Aorta (tissue), 5 donors: ENCODE data around the gene SYNDIG1. TPM values are rescaled to one million over a fixed set of nuclear protein-coding genes. Genes with fewer than 3 reads are reported as not detected.

Experiments used
- ATAC-seq: fragments of 200-7000 bp; cut with Tn5 transposase; one replicate; pipeline ENCODE4 v1.9.1; 2022; ENCODE audit warnings: moderate library complexity; ENCODE audit not compliant: low FRiP score
- DNase-seq, 2 donors: peaks; one replicate each; pipeline ENCODE4 v3.0.0-alpha.2; 2020
- H3K27ac ChIP-seq, 2 donors: one replicate each; pipeline ENCODE4 v1.5.1; 2013; ENCODE audit warnings: low read length in 2 of 2, mild to moderate bottlenecking in 2 of 2, moderate library complexity in 2 of 2, control low read depth in 1 of 2, inconsistent platforms in 1 of 2, low read depth in 1 of 2
- H3K27me3 ChIP-seq, 2 donors: one replicate each; pipeline ENCODE4 v1.6.1; 2013; ENCODE audit warnings: control low read depth in 1 of 2, low read length in 1 of 2, mild to moderate bottlenecking in 1 of 2, moderate library complexity in 1 of 2; ENCODE audit not compliant: insufficient read depth in 2 of 2, control insufficient read depth in 1 of 2
- H3K36me3 ChIP-seq, 2 donors: one replicate each; pipeline ENCODE4 v1.6.1; 2013; ENCODE audit warnings: control low read depth in 1 of 2, low read length in 1 of 2, mild to moderate bottlenecking in 1 of 2; ENCODE audit not compliant: insufficient read depth in 2 of 2, control insufficient read depth in 1 of 2
- H3K4me1 ChIP-seq, 2 donors: one replicate each; pipeline ENCODE4 v1.6.1; 2013; ENCODE audit warnings: low read length in 2 of 2, control low read depth in 1 of 2, mild to moderate bottlenecking in 1 of 2, moderate library complexity in 1 of 2; ENCODE audit not compliant: insufficient read depth in 2 of 2, control insufficient read depth in 1 of 2
- H3K4me3 ChIP-seq, 2 donors: one replicate each; pipeline ENCODE4 v1.5.1; 2013; ENCODE audit warnings: low read length in 2 of 2, control low read depth in 1 of 2, mild to moderate bottlenecking in 1 of 2
- H3K9me3 ChIP-seq: one replicate; pipeline ENCODE4 v1.6.1; 2013; ENCODE audit warnings: mild to moderate bottlenecking, low read length; ENCODE audit not compliant: control insufficient read depth
- WGBS, 2 donors: extraction: QIAGEN DNeasy Blood & Tissue Kit; methylation state at CpG; one replicate each; pipeline ENCODE4 v1.1.7; 2013; 5-methylcytosine and 5-hydroxymethylcytosine counted together
- intact Hi-C, 2 donors: fragments of 100-400 bp; cut with DNase I; formaldehyde crosslinking; loops; one replicate each; pipeline versions ENCODE4 v1.14.2 to v1.15.0; 2022
- polyA plus RNA-seq, 2 donors: library from polyadenylated mRNA; stranded (reverse); fragments of 200-250 nt; gene quantifications; one replicate each; pipeline ENCODE4 v1.2.3, GENCODE V29; 2013
- total RNA-seq, 2 donors: library from RNA; stranded (reverse); fragmentation: NEBNext Ultra II Directional; extraction: Animal tissue kit (Norgen Biotek cat#: 25700); gene quantifications; one replicate each; pipeline ENCODE4 v1.2.1, GENCODE V29; 2021
- donor health status: healthy with polysubstance abuse.
- donor health status: Bipolar disorder and iron deficiency.
- donor health status: DM: no; HTN: no; CAD: no.
- donor health status: DM: no; HTN: no; CAD: no.
- donor health status: DM: yes; HTN: yes; CAD: no.

SYNDIG1 gene
- total and polyA plus RNA-seq, 4 donors = 1.2 to 6.2 (median 2.9) TPM

GRCh38 chr20:24560571-24561491 lies 91.4 kb downstream of the SYNDIG1 start:
- Histone ChIP-seq H3K4me3 (no peak overlapping the region), H3K27me3 (no peaks in the 10 kb centered on the region), H3K27ac (no peak overlapping the region), H3K4me1 (no peaks in the 10 kb centered on the region), H3K36me3 (no peaks in the 10 kb centered on the region), H3K9me3 (peaks cover under 1% of the 10 kb centered on the region)
- DNase-seq (no peak), ATAC-seq (no peak)
- WGBS, 2 donors = 72 to 83% methylated on average over 5 of the region's 5 CpGs
- intact Hi-C loops = no loop called here

DNA sequence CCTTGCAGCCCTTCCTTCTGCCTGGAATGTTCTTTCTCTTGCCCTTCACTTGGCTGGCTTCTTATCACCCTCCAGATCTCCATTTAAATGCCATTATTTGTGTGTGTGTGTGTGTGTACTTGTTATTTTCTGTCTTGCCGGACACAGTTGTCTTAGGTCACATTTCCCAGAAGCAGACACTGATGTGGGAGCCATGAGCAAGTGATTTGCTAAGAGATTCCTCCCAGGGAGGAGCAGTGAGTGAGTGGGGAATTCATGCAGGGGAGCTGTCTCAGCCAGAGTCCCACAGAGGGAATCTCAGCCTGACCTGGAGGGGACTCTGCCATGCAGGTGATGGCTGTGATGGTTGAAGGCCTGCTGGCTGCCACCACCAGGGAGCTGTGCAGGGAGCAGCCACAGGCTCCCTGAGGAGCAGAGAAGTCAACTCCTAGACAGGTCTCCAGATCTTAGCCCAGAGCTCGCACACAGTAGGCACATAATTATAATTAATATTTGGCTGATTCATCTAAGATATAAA lies 96.5 kb downstream of the SYNDIG1 start:
- Histone ChIP-seq H3K36me3 (no peaks in the 10 kb centered on the region), H3K4me1 (no peaks in the 10 kb centered on the region), H3K4me3 (no peak overlapping the region), H3K27ac (no peak overlapping the region), H3K9me3 (peaks cover 2% of the 10 kb centered on the region), H3K27me3 (no peaks in the 10 kb centered on the region)
- intact Hi-C loops = no loop called here
- no peak for ATAC-seq
- WGBS, 2 donors = 92 to 93% methylated on average over 2 of the region's 2 CpGs
- DNase-seq = peak in 1 of 2 donors; percentile 66

- DNase-seq = peak in 1 of 2 donors; percentile 47
- 88 to 94% methylated on average over 7 of the region's 7 CpGs for WGBS, 2 donors
These were observed 97.2 kb downstream of the SYNDIG1 start for GRCh38 chr20:24566656-24567055.

DNA sequence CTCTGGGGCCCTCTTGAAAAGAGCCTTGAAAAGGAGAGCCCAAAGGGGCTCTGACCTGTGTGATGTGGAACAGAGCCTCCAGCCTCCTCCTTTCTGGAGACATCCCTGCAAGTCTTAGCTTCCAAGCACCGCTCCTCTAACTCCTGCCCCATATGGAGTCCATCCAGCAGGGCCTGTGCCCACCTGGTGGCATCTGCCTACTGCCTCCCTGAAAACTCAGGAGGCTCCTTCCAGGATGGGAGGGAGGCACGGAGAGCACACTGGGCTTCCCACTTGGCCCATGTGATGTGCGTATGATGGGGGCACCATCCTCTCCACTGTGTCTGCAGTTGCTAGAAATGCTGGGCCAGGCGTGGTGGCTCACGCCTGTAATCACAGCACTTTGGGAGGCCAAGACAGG lies 98.1 kb downstream of the SYNDIG1 start:
- Histone ChIP-seq H3K4me1 (no peaks in the 10 kb centered on the region), H3K27me3 (no peaks in the 10 kb centered on the region), H3K9me3 (peaks cover 2% of the 10 kb centered on the region), H3K4me3 (no peak overlapping the region), H3K36me3 (no peaks in the 10 kb centered on the region), H3K27ac (no peak overlapping the region)
- ATAC-seq (no peak), DNase-seq (peak in 1 of 2 donors; percentile 41)
- WGBS, 2 donors = 98% methylated on average over 5 of the region's 5 CpGs
- intact Hi-C loops = no loop called here

More at GRCh38 chr20:24566656-24567055, 97.2 kb downstream of the SYNDIG1 start:
- intact Hi-C loops = no loop called here
- Histone ChIP-seq H3K4me3 (no peak overlapping the region), H3K4me1 (no peaks in the 10 kb centered on the region), H3K36me3 (no peaks in the 10 kb centered on the region), H3K27ac (no peak overlapping the region), H3K27me3 (no peaks in the 10 kb centered on the region), H3K9me3 (peaks cover 2% of the 10 kb centered on the region)
- ATAC-seq = no peak

GRCh38 chr20:24568842-24569241 lies 99.4 kb downstream of the SYNDIG1 start:
- Histone ChIP-seq H3K27me3 (no peaks in the 10 kb centered on the region), H3K9me3 (peaks cover 2% of the 10 kb centered on the region), H3K27ac (no peak overlapping the region), H3K4me1 (no peaks in the 10 kb centered on the region), H3K4me3 (no peak overlapping the region), H3K36me3 (no peaks in the 10 kb centered on the region)
- ATAC-seq = no peak
- no peak for DNase-seq
- 84 to 92% methylated on average over 8 of the region's 8 CpGs for WGBS, 2 donors
- intact Hi-C loops = no loop called here

- intact Hi-C loops = no loop called here
- 45 to 55% methylated on average over 2 of the region's 2 CpGs for WGBS, 2 donors
These were observed 101.7 kb downstream of the SYNDIG1 start for GRCh38 chr20:24571159-24571558.

DNA sequence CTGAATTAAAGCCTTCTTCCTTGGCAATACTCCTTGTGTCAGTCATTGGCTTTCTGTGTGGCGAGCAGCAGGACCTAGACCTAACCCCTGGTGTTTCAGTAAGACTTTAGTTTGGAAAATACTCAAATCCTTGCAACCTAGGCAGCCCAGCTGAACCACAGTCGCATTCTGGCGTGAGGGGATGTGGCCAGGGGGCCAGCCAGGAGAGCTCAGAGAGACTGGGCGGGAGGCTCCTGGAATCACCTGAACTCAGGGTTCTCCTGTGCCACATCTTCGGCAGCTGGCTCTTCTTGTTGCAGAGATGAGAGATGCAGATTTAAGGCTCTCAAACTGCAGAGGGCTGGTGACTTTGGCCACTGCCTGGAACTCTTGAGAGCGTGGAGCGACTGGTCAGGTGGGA lies 102.7 kb downstream of the SYNDIG1 start:
- no peak overlapping the region for H3K27ac ChIP-seq
- ATAC-seq (no peak), DNase-seq (peak in 1 of 2 donors; percentile 64)
- WGBS, 2 donors = 80 to 95% methylated on average over 7 of the region's 7 CpGs
- intact Hi-C loops = no loop called here
- no peaks in the 10 kb centered on the region for H3K36me3 ChIP-seq
- H3K9me3 ChIP-seq = no peaks in the 10 kb centered on the region
- H3K4me3 ChIP-seq = no peak overlapping the region
- H3K27me3 ChIP-seq = no peaks in the 10 kb centered on the region
- no peaks in the 10 kb centered on the region for H3K4me1 ChIP-seq

More at GRCh38 chr20:24571159-24571558, 101.7 kb downstream of the SYNDIG1 start:
- H3K4me1 ChIP-seq = no peaks in the 10 kb centered on the region
- H3K36me3 ChIP-seq = no peaks in the 10 kb centered on the region
- H3K4me3 ChIP-seq = no peak overlapping the region
- no peak for ATAC-seq
- no peaks in the 10 kb centered on the region for H3K27me3 ChIP-seq
- H3K27ac ChIP-seq = no peak overlapping the region
- no peaks in the 10 kb centered on the region for H3K9me3 ChIP-seq
- no peak for DNase-seq

DNA sequence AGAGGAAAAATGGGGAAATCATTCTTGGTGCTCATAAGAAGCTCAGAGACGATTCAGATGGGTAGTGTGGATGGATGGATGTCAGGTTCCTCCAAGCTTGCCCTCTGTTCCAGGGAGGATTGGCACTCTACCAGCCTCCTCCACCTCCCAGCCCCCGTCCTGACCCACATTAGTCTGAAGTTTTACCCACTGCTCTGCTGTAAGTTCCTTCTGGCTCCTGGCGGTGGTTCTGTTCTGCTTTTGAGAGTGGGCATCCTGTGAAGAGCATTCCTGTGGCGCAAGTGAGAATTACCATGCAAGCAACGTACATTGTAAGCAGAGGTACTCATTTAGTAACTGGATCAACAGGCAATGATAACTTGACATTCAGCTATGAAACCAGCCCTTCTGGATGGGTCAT lies 103.4 kb downstream of the SYNDIG1 start:
- H3K4me1 ChIP-seq = no peaks in the 10 kb centered on the region
- no peaks in the 10 kb centered on the region for H3K27me3 ChIP-seq
- intact Hi-C loops = no loop called here
- DNase-seq (no peak), ATAC-seq (no peak)
- no peak overlapping the region for H3K4me3 ChIP-seq
- H3K9me3 ChIP-seq = no peaks in the 10 kb centered on the region
- H3K27ac ChIP-seq = no peak overlapping the region
- no peaks in the 10 kb centered on the region for H3K36me3 ChIP-seq
- WGBS, 2 donors = 89 to 92% methylated on average over 5 of the region's 5 CpGs

GRCh38 chr20:24573557-24573956 lies 104.1 kb downstream of the SYNDIG1 start:
- H3K9me3 ChIP-seq = no peaks in the 10 kb centered on the region
- H3K36me3 ChIP-seq = no peaks in the 10 kb centered on the region
- DNase-seq (no peak), ATAC-seq (no peak)
- no peaks in the 10 kb centered on the region for H3K4me1 ChIP-seq
- H3K27ac ChIP-seq = no peak overlapping the region
- intact Hi-C loops = no loop called here
- H3K4me3 ChIP-seq = no peak overlapping the region
- WGBS, 2 donors = 95 to 98% methylated on average over 6 of the region's 6 CpGs
- no peaks in the 10 kb centered on the region for H3K27me3 ChIP-seq
